DLD1 (cell line): ENCODE data around the gene GUCA2B.

Experiments
- in situ Hi-C: cut with HindIII; loops from 2 replicates; pipeline ENCODE4 v1.10.0; 2017; ENCODE audit warnings: low sequenced_read_pairs

GUCA2B gene

DNA sequence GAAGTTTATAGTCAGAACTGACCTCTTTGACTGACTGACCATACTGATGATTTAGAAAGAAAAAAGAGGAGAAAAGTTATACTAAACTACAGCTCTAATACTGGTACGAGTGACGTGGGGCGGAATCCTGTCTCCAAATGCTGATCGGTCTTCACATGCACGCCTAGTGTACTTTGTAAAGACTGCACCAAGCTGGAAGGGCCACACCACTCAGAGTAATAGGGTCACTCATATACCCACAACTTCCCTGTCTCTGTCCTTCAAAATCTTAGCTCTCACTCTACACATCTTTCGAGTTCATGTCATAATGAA, 30.7 kb downstream of the GUCA2B start:
- in situ Hi-C loops: no loop called here

DNA sequence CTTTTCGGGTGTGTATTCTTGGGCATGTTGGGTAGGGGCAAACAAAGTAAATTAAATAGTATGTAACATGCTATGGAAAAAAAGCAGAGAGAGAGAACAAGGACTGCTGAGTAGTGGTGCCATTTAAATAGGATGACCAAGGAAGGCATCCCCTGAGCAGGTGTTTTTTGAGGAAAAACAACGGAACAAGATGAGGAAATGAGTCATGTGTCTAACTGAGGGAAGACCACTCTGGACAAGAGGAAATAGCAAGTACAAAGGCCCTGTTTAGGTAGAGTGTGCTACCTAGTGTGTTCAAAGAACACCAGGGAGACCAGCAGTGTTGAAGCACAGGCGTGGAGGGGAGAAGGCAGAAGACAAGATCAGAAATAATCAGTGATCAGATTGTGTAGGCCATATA, 31.4 kb downstream of the GUCA2B start:
- in situ Hi-C loops: no loop called here

DNA sequence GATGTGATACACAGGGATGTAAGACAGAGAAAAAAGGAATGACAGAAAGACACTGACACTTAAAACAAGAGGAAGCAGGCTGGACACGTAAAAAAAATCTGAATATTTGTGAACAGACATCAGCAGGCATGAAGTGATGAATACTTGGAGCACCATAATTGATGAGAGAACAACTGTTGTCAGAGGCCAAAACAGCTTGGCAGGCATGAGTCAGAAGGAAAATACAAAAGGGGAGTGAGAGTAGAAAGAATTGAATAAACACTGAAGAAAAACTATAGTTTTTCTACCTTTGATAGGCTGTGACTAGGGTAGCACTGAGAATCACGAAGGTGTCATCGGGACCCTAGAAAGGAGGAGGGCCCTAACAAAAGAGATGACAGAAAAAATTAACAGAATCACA, 32.9 kb downstream of the GUCA2B start:
- in situ Hi-C loops: no loop called here

DNA sequence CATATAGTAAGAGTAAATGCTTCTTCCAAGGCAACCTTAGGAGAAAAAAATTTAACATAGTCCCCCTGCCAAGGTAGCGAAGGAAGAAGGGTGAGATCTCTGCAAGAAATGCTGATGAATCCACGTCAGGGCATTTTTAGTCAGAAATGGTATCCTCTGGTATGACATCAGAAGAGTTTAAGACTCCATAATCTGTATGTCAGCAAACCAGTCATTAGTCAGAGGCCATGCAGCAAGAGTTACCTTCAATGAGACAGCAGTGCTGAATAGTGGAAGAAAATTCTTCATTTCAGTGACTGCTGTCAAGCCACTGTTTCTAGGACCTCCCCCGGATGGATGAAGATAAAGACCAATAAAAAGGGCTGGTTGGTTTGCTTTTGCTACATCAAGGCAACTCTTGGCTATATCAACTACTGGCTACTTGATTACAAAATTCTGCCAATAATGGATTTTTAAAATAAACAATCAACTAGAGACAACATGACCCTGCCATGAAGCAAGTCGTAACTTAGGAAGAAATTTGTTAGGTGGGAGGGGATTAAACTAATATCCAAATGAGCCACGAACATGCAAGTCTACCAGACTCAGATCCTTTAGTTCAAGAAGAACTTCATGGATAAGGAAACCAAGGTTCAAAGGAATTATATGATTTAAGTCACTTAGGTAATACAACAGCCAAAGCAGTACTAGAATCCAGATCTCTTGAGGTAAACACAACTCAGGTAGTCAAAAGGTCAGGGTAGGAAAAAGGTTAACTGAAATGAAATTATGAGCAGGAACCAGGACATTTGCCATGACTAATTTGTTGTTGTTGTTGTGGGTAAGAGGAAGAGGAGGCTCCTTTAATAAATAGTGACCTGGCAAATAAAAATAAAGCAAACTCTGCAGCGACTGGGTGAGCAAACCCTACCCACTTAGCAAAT, 37.0 kb downstream of the GUCA2B start:
- in situ Hi-C loops: no loop called here

DNA sequence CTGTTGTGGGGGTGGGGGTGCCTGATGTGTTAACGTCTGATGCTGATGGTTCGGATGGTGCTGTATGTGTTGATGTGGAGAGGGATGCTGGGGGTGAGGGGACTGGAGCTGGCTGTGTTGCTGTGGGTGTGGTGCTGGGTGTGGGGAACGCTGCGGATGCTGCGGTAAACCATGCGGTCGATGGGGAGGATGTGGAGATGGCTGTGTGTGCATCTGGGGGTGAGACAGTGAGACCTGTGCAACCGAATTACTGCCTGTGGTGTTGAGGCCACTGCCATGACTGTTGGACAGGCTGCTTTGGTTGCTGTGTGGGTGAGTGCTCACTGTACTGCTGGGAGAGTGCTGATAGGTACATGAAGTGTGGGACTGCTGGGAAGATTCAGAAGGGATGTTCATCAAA, 38.1 kb downstream of the GUCA2B start:
- in situ Hi-C loops: no loop called here

DNA sequence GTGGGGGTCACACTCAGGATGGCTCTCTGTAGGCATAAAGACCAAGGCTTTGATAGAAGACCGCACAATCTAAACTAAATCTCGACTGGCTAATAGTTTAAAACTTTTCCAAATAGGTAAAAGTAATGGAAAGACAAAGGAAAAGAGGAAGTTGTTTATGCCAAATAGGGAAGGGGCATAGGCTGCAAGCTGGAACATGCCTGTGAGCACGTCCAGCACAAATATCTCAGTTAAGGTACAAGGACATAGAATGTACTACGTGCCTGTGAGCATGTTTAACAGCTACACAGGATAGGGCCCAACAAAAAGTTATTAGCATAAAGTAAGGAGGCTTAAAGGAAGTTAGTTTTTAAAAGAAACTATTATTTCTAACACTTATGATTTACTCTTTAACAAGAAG, 38.9 kb downstream of the GUCA2B start:
- in situ Hi-C loops: no loop called here

DNA sequence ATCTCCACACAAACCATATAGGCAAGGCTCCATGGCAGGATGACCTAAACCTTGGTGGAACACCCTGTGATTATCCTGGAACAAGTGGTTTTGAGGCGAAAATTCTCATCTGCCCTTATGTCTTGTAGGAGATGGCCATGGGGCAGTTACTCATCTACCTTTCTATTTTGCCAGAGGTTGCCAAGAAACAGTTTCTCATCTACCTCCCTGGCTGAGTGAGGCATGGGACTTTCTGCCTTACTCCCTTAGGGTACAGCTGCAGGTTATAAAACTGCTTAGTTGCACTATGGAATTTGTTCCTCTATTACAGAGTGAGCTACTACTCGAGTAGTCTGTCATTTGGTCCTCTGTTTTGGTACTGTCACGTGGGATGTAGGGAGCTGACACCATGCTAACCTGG, 42.6 kb downstream of the GUCA2B start:
- in situ Hi-C loops: no loop called here

DNA sequence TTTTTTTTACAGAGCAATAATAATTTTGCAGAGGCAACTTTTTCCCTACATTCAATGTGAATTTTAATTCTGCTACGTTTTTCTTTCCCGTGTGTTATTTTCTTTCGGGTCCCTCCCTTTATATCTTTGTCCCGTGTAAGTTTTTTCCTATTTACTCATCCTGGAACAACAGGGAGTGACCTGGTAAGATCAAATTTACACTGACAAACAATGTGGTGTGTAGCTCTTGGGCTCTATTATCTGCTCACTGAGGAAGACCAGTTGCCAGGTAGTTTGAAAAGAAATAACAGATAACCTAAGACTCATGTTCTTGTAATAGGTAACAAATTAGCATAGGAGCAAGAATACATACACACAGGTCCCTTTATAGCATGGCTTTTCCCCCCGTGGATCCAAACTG, 45.0 kb downstream of the GUCA2B start:
- in situ Hi-C loops: no loop called here

DNA sequence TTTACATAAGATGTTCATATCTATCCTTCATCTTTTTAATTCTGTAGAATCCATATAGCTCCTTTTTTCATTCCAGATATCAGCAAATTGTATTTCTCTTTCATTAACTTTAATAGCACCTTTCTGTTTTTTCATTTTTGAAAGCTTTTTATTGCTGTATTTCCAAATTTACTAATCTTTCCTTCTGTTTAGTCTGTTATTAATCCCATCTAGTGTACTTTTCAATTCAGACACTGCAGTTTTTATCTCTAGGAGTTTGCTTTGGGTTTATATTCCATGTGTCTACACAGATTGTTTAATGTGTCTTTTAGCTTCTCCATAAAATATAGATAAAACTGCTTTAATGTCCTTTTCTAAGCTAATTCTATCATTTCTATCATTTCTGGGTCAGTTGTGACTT, 48.8 kb downstream of the GUCA2B start:
- in situ Hi-C loops: no loop called here
